Fibroblast of mammary gland (primary cell): ENCODE measurements around the gene PRSS36.
"Not testable (repeated sequence)": the region's sequence is repeated elsewhere in the genome, so short reads cannot be mapped to it uniquely, and the experiment has no call there.

Source experiments
- DNase-seq: peaks from one replicate; pipeline ENCODE4 v3.0.0-alpha.2; 2010; ENCODE audit warnings: low read depth
- H3K4me3 ChIP-seq: 2 replicates; pipeline ENCODE4 v1.5.1; 2011; ENCODE audit warnings: low read depth, mild to moderate bottlenecking, low read length, moderate library complexity; ENCODE audit not compliant: control insufficient read depth
- CTCF ChIP-seq: conservative IDR thresholded peaks from 2 replicates; pipeline ENCODE4 v1.5.1; 2011; ENCODE audit warnings: low read depth, low read length, inconsistent platforms; ENCODE audit not compliant: control insufficient read depth, insufficient read depth

PRSS36 gene

GRCh38 chr16:31138621-31139578 is 11.0 kb downstream of the PRSS36 start:
- peak; percentile 57 for DNase-seq
- TF ChIP-seq CTCF = no peak
- no peak overlapping the region for H3K4me3 ChIP-seq

- DNase-seq, H3K4me3 ChIP-seq: not testable (repeated sequence)
These were observed 12.9 kb downstream of the PRSS36 start for GRCh38 chr16:31136822-31137499.

GRCh38 chr16:31136287-31136662 is 13.6 kb downstream of the PRSS36 start:
- no peak for TF ChIP-seq CTCF

GRCh38 chr16:31135535-31136286 is 14.2 kb downstream of the PRSS36 start, which contains the start of gene PRSS8:
TSS of gene PRSS8 (minus strand) at chr16:31135727. CDS start at chr16:31135498, 229 bp downstream.
- DNase-seq = no peak
- no peak for TF ChIP-seq CTCF
- H3K4me3 ChIP-seq = no peak within 1 kb of the TSS

More at GRCh38 chr16:31136287-31136662, 13.6 kb downstream of the PRSS36 start:
- no peak overlapping the region for H3K4me3 ChIP-seq
- DNase-seq = no peak

- H3K4me3 ChIP-seq = no peak overlapping the region
- DNase-seq = no peak
- no peak for TF ChIP-seq CTCF
These were observed 15.0 kb downstream of the PRSS36 start for GRCh38 chr16:31134625-31135534.

- H3K4me3 ChIP-seq = no peak overlapping the region
- DNase-seq = peak; percentile 16
- TF ChIP-seq CTCF = no peak
These were observed 15.7 kb downstream of the PRSS36 start for GRCh38 chr16:31134091-31134571.
